Eye (tissue), 1 donor: ENCODE results near the gene COL25A1.
A peak's percentile ranks its signal among the peaks of the same experiment; 100 is the strongest.
"Not testable (repeated sequence)": the region's sequence is repeated elsewhere in the genome, so short reads cannot be mapped to it uniquely, and the experiment has no call there.

Experiments used
- DNase-seq: peaks from one replicate; pipeline ENCODE4 v3.0.0-alpha.2; 2015

COL25A1 gene

GRCh38 chr4:108893468-108893867 lies 409.0 kb downstream of the COL25A1 start:
- no peak for DNase-seq

GRCh38 chr4:108891896-108892590 lies 410.4 kb downstream of the COL25A1 start:
- DNase-seq, result no peak

- no peak for DNase-seq
These were observed 412.0 kb downstream of the COL25A1 start for GRCh38 chr4:108890484-108890881.

- DNase-seq, result no peak
These were observed 412.6 kb downstream of the COL25A1 start for GRCh38 chr4:108889696-108890483.

GRCh38 chr4:108888769-108889168 lies 413.7 kb downstream of the COL25A1 start:
- no peak for DNase-seq

GRCh38 chr4:108887034-108887433 lies 415.4 kb downstream of the COL25A1 start:
- DNase-seq, result no peak

GRCh38 chr4:108885211-108885610 lies 417.2 kb downstream of the COL25A1 start:
- DNase-seq, result no peak

- no peak for DNase-seq
These were observed 417.9 kb downstream of the COL25A1 start for GRCh38 chr4:108884596-108884995.

GRCh38 chr4:108881986-108882385 lies 420.5 kb downstream of the COL25A1 start:
- no peak for DNase-seq

GRCh38 chr4:108881190-108881589 lies 421.3 kb downstream of the COL25A1 start:
- DNase-seq, result peak; percentile 34

- DNase-seq, result no peak
These were observed 423.7 kb downstream of the COL25A1 start for GRCh38 chr4:108878806-108879205.

GRCh38 chr4:108877821-108878220 lies 424.6 kb downstream of the COL25A1 start:
- DNase-seq, result no peak

GRCh38 chr4:108874806-108875205 lies 427.7 kb downstream of the COL25A1 start:
- DNase-seq, result no peak

GRCh38 chr4:108869970-108870369 lies 432.5 kb downstream of the COL25A1 start:
- not testable (repeated sequence) for DNase-seq

GRCh38 chr4:108868606-108869227 lies 433.7 kb downstream of the COL25A1 start:
- no peak for DNase-seq

GRCh38 chr4:108867476-108867875 lies 435.0 kb downstream of the COL25A1 start:
- no peak for DNase-seq

GRCh38 chr4:108861334-108861733 lies 441.1 kb downstream of the COL25A1 start:
- peak; percentile 31 for DNase-seq

GRCh38 chr4:108854786-108855185 lies 447.7 kb downstream of the COL25A1 start:
- DNase-seq, result no peak

GRCh38 chr4:108852691-108853090 lies 449.8 kb downstream of the COL25A1 start:
- no peak for DNase-seq

GRCh38 chr4:108851366-108851765 lies 451.1 kb downstream of the COL25A1 start:
- DNase-seq, result peak; percentile 66

- DNase-seq, result no peak
These were observed 452.2 kb downstream of the COL25A1 start for GRCh38 chr4:108850219-108850649.

GRCh38 chr4:108849611-108850168 lies 452.8 kb downstream of the COL25A1 start:
- DNase-seq, result peak; percentile 24

GRCh38 chr4:108846568-108846967 lies 455.9 kb downstream of the COL25A1 start:
- DNase-seq, result no peak
